Stimulated activated CD4-positive, alpha-beta T cell treated with anti-CD3 and anti-CD28 coated beads, TNF-alpha, amount 100 ng/mL, for 24 hours (primary cell): ENCODE measurements around the gene MAGEA8.
"Not testable (repeated sequence)": the region's sequence is repeated elsewhere in the genome, so short reads cannot be mapped to it uniquely, and the experiment has no call there.

ENCODE experiments used
- DNase-seq, 3 experiments: peaks; one replicate each; pipeline ENCODE4 v3.0.0-alpha.2; 2020; ENCODE audit warnings: low read depth in 3 of 3

The MAGEA8 gene

DNA sequence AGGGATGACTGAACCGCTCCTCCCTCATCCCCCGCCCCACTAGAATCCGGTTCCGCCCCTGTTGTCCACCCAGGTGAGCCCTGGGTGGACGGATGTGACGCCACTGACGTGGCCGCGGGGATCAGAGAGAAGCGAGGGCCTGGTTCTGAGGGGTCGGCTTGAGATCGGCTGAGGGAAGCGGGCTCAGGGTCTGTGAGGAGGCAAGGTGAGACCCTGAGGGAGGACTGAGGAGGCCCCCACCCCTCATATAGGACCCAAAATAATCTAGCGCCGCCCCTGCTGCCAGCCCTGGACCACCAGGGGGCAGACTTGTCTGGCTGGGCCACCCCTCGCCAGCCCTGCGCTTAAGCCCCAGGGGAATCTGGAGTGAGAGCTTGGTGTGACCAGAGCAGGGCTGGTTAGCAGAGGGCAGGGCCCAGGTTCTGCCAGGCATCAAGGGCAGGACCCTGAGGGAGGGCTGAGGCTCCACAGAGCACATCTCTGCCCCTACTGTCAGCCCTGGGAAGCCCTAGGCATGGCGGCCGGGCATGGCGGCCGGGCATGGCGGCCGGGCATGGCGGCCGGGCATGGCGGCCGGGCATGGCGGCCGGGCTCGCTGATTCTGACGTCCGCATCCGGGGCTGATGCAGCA is at the start of gene MAGEA8:
TSS of gene MAGEA8 (plus strand) at position 103 of the 631 bp plus-strand sequence. CDS start 3,090 bp downstream, outside the sequence.
- no peak for DNase-seq

GRCh38 chrX:149831473-149831872 is 49.5 kb upstream of the MAGEA8 start:
- no peak for DNase-seq

DNA sequence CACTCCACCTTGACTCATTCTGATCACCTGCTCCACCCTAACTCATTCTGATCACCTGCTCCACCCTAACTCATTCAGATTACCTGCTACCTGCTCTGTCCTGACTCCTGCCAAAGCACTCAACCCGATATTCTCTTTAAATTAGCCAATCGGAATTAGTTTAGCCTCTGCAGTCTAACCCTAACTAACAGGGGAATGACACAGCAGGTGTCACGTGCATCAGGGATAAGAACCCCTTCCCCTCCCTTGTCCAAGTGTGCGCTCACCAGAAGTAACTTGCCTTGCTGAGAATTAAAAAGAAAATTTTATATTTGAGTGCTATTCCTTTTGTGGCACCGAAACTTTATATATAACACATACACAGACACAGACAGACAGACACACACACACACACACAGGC is 44.3 kb upstream of the MAGEA8 start:
- DNase-seq = not testable (repeated sequence)

- no peak for DNase-seq
Observed at GRCh38 chrX:149837167-149837566, 43.8 kb upstream of the MAGEA8 start.

GRCh38 chrX:149837639-149838038 is 43.3 kb upstream of the MAGEA8 start:
- no peak for DNase-seq

GRCh38 chrX:149841929-149842328 is 39.1 kb upstream of the MAGEA8 start:
- no peak for DNase-seq

- DNase-seq = no peak
Observed at GRCh38 chrX:149845385-149845784, 35.6 kb upstream of the MAGEA8 start.

GRCh38 chrX:149846789-149847188 is 34.2 kb upstream of the MAGEA8 start:
- no peak for DNase-seq

DNA sequence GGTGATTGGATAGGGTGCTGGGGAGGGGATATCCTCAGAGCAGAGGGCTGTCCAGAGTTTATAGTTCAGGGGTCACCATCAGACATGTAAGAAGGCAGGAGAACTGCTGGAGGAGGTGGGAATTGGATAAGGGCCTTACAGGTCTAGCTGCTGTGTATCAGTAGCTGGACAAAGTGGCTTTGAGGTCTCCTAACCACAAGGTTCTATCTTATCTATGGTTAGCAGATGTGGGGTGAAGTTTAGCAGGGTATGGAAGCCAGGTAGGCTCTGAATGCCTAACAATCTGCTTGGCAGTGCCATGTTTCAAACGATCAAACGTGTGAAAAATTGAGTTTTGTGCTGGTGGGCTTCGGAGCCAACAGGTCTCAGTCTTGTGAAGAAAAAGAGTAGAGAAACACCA is 32.1 kb upstream of the MAGEA8 start:
- DNase-seq = no peak

- no peak for DNase-seq
Observed at GRCh38 chrX:149849787-149850186, 31.2 kb upstream of the MAGEA8 start.

DNA sequence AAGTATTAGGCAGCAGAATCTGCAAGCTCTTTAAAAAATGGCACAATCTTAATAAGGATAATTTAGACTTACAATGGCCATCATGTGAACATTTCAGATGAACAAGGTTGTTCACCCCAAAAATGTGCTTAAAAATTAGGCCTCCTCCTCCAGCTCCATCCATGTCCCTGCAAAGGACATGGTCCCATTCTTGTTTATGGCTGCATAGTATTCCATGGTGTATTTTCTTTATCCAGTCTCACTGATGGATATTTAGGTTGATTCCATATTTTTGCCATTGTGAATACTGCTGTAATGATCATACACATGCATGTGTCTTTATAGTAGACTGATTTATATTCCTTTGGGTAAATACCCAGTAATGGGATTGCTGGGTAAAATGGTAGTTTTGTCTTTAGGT is 29.1 kb upstream of the MAGEA8 start:
- DNase-seq = no peak

DNA sequence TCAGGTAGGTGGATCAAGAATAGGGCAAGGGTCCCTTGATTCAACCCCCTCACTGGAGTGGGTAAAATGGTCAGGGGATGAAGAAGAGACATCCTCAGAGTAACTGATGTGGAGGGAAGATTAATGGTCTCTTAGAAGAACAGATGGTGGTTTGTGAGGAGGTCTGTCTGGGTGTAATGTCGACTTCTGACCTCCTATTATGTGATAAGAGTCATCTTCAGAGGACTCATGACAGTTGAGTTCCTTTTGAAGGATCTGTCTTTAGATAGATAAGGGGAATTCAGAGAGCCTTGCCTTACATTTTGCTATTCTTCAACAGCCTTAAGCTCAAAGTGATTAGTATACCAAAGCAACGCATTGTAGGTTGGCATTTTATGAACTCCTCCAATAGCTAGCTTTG is 27.1 kb upstream of the MAGEA8 start:
- no peak for DNase-seq

GRCh38 chrX:149858592-149858991 is 22.4 kb upstream of the MAGEA8 start:
- DNase-seq = no peak

GRCh38 chrX:149860445-149860844 is 20.5 kb upstream of the MAGEA8 start:
- no peak for DNase-seq

DNA sequence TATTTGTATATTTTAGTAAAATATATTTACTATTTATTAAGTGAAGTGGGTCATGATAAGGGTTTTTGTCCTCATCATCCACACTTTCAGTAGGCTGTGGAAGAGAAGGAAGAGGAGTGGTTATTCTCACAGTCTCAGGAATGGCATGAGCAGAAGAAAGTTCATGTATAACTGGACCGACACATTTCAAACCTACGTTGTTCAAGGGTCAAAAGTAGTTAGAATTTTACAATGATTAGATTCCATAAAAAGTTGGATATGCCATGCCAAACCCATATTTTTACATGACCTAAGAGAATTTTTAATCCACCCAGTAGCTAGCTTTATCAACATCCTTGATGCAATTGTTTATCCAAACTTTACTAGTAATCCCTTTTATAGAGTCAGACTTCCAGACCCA is 15.6 kb upstream of the MAGEA8 start:
- DNase-seq = no peak

- no peak for DNase-seq
Observed at GRCh38 chrX:149867488-149867887, 13.5 kb upstream of the MAGEA8 start.

- DNase-seq = no peak
Observed at GRCh38 chrX:149870840-149871239, 10.1 kb upstream of the MAGEA8 start.

DNA sequence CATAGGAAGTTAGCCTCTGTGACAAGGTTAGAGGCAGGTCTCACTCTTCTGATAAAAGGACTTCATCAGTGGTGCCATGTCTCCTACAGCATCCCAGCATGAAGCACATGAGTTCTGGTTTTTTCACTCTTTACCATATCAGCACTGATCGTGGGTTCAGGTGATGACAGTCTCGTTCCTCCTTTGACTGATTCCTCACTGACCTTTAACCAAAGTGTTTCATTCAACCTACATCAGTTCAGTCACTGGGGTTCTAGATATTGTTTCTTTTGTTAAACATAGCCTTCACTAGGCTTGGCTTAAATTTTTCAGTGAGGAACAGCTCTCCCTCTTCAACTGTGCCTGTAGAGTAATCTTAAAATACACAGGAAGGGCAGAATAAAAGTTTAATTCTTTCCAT is 9.6 kb upstream of the MAGEA8 start:
- no peak for DNase-seq

DNA sequence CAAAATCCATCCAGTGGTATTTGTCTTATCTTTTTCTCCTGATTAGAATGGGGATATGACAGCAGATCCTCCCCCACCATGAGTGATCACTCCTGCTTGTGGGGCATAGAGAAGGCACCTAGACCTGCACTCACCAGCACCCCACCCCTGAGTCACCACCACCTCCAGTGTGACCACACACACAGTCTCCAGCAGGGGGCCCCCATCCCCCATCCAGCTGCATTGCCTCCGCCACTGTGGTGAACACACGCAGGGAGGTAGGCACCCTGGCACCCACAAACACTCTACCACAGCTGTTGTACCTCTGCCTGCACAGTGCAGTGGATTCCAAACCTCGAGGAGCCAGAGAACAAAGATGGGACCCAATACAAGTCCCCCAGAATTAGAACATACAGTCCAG is 9.0 kb upstream of the MAGEA8 start:
- DNase-seq = peak; percentile 2 to 64 (median 26)

GRCh38 chrX:149877157-149877556 is 3.8 kb upstream of the MAGEA8 start:
- DNase-seq = no peak

DNA sequence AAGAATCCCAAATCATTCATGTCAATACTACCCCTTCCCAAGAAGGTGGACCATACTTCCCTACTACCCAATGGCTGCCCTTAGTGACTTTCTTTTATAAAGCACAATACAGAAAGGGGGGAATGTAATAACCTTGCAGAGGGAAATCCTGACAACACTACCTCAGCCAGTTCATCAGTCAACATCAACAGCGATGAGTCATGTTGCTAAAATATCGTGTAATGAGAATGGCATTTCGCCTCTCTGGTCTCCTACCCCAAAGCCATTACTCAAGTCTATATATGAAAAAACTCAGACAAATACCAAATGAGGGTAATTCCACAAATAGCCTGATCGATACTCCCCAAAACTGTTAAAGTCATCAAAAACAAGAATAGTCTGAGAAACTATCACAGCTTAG is 3.3 kb upstream of the MAGEA8 start:
- no peak for DNase-seq

GRCh38 chrX:149890828-149891227 is 9.8 kb downstream of the MAGEA8 start:
- not testable (repeated sequence) for DNase-seq

DNA sequence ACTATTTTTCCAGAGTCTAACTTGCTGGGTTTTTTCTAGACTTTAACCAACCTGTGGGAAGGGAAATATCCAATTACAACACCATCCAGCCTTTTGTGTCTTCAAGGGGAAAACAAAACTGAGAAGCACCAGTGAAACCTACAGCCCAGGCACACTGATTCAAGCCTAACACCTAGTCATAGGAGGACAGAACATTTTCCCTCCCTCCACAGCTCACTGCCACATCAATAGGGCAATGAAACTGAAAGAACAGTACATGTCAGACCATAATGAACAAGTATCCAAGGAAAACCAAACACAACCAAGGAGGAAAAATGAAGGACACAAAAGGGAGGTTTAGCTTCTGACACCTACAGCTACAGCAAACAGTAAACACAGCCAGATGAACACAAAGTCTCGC is 17.6 kb downstream of the MAGEA8 start:
- DNase-seq = no peak
